Activated CD8-positive, alpha-beta T cell treated with anti-CD3 and anti-CD28 coated beads for 36 hours (primary cell): Measurements from ENCODE around the gene FRMD1. TPM values are rescaled to one million over a fixed set of nuclear protein-coding genes. Genes with fewer than 3 reads are reported as not detected.

Experiments used
- ATAC-seq: fragments of 200-7000 bp; cut with Tn5 transposase; one replicate; pipeline ENCODE4 v1.10.0; 2021; ENCODE audit warnings: mild to moderate bottlenecking, moderate library complexity
- CTCF ChIA-PET: fragments of 350-600 bp; sonication (Branson Sonifier 250); formaldehyde crosslinking; loops from one replicate; lab custom pipeline; 2021; ENCODE audit warnings: antibody characterized with exemption; lab: Charles Lee
- POLR2A ChIA-PET: fragments of 350-600 bp; sonication (Branson Sonifier 250); formaldehyde crosslinking; loops from one replicate; lab custom pipeline; 2021; ENCODE audit warnings: antibody characterized with exemption; lab: Charles Lee
- DNase-seq: peaks from one replicate; pipeline ENCODE4 v3.0.0-alpha.2; 2020
- H3K27ac Mint-ChIP-seq: one replicate; pipeline ENCODE4 v1.8.0; 2021; ENCODE audit warnings: mild to moderate bottlenecking, mixed read lengths
- H3K27me3 Mint-ChIP-seq: one replicate; pipeline ENCODE4 v1.8.0; 2021; ENCODE audit warnings: mixed read lengths
- H3K36me3 Mint-ChIP-seq: one replicate; pipeline ENCODE4 v1.8.0; 2021; ENCODE audit warnings: low read depth, mixed read lengths
- H3K4me1 Mint-ChIP-seq: one replicate; pipeline ENCODE4 v1.8.0; 2021; ENCODE audit warnings: low read depth, mixed read lengths
- H3K4me3 Mint-ChIP-seq: one replicate; pipeline ENCODE4 v1.8.0; 2021; ENCODE audit warnings: mild to moderate bottlenecking, moderate library complexity, mixed read lengths
- H3K9me3 Mint-ChIP-seq: one replicate; pipeline ENCODE4 v1.8.0; 2021; ENCODE audit warnings: mixed read lengths
- intact Hi-C: fragments of 100-400 bp; cut with micrococcal nuclease; formaldehyde crosslinking; loops from one replicate; pipeline ENCODE4 v1.10.0; 2022
- total RNA-seq, 2 experiments: library from RNA; stranded (reverse); gene quantifications; one replicate each; pipeline ENCODE4 v1.2.3, GENCODE V29; 2021
- TF ChIP-seq, protein P1 (sequence below): fragments of 200-600 bp; IDR thresholded peaks from one replicate; pipeline ENCODE4 v1.8.0; 2022; ENCODE audit warnings: antibody characterized with exemption, mild to moderate bottlenecking

Gene FRMD1
- total RNA-seq, 2 experiments from 2014 or later = not detected

DNA sequence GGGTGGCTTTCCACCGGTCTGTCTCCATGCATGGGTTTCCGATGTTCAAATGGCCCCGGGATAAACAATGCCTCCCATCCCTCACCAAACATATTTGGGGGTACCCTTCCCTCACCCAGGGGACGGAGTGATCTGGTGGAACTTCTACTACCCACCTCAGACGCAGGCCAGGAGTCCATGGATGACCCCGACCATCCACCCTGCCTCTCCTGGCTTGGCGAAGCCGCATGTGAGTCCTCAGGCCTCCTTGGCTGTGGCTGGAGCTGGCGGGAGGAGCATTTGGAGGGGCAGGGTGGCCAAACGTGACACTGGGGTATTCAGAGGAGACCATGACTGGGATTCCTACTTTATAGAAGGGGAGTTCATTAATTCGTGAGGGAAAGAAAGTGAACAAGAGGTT, 45.9 kb upstream of the FRMD1 start:
- POLR2A ChIA-PET = no interaction called here
- no peaks in the 10 kb centered on the region for H3K36me3 Mint-ChIP-seq
- CTCF ChIA-PET = no interaction called here
- no peaks in the 10 kb centered on the region for H3K9me3 Mint-ChIP-seq
- no peak for ATAC-seq
- DNase-seq = no peak
- peaks cover 2% of the 10 kb centered on the region for H3K4me1 Mint-ChIP-seq
- intact Hi-C loops = no loop called here
- no peak overlapping the region for H3K4me3 Mint-ChIP-seq
- TF ChIP-seq, protein P1, sequence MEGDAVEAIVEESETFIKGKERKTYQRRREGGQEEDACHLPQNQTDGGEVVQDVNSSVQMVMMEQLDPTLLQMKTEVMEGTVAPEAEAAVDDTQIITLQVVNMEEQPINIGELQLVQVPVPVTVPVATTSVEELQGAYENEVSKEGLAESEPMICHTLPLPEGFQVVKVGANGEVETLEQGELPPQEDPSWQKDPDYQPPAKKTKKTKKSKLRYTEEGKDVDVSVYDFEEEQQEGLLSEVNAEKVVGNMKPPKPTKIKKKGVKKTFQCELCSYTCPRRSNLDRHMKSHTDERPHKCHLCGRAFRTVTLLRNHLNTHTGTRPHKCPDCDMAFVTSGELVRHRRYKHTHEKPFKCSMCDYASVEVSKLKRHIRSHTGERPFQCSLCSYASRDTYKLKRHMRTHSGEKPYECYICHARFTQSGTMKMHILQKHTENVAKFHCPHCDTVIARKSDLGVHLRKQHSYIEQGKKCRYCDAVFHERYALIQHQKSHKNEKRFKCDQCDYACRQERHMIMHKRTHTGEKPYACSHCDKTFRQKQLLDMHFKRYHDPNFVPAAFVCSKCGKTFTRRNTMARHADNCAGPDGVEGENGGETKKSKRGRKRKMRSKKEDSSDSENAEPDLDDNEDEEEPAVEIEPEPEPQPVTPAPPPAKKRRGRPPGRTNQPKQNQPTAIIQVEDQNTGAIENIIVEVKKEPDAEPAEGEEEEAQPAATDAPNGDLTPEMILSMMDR = no peak
- H3K27ac Mint-ChIP-seq = no peak overlapping the region
- H3K27me3 Mint-ChIP-seq = no peaks in the 10 kb centered on the region

DNA sequence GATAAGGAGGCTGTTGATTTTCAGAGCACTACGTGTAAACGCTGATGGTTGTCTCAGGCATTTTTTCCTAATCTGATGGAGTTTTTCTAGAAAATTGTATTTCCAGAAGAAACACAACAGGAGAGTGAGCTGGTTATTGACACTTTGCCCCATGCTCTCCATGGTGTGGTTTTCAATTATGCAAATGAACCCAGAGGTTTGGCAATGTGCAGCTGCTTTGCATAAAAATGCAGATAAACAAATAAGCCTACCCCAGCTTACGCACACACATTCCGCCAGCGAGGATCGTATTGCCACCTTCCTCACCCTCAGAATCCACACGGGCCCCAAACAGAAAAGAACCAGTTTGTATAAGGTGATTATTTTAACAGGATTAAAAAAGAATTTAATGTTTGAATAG, 45.1 kb upstream of the FRMD1 start:
- no peak overlapping the region for H3K4me3 Mint-ChIP-seq
- peaks cover 2% of the 10 kb centered on the region for H3K4me1 Mint-ChIP-seq
- no peak for ATAC-seq
- H3K27ac Mint-ChIP-seq = no peak overlapping the region
- intact Hi-C loops = no loop called here
- ChIA-PET POLR2A (no interaction called here), CTCF (no interaction called here)
- TF ChIP-seq, protein P1 = no peak
- no peaks in the 10 kb centered on the region for H3K9me3 Mint-ChIP-seq
- H3K27me3 Mint-ChIP-seq = no peaks in the 10 kb centered on the region
- H3K36me3 Mint-ChIP-seq = no peaks in the 10 kb centered on the region
- no peak for DNase-seq

DNA sequence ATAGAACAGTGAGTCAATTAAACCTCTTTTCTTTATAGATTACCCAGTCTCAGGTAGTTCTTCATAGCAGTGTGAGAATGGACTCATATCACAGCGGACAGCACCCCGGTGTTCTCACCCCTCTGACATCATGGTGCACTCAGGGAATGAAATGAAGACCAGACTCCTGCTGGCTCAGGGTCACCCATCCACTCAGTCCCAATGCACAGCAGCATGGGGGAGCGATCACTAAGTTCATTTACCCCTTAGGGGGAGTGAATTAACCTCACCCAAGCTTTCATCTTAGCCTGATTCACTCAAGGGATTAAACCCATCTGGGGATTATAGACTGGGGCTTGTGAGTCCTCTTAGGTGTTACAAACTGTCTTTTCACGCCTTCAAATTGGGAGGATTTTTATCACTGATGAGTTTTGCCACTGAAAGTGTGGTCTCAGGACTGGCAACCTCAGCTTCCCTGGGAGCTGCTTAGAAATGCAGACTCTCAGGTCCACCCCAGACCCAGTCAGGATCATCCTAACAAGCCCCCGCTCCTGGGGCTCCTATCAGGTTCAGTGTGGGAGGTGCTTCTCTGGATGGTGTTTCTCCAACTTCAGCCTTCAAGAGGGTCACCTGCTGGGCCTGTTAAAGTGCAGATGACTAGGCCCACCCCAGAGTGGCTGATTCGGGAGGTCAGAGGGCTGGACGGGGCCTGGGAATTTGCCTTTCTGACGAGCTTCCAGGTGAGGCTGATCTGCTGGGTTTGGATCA, 44.3 kb upstream of the FRMD1 start:
- DNase-seq (no peak), ATAC-seq (no peak)
- no peaks in the 10 kb centered on the region for H3K9me3 Mint-ChIP-seq
- no peak overlapping the region for H3K4me3 Mint-ChIP-seq
- peaks cover 2% of the 10 kb centered on the region for H3K4me1 Mint-ChIP-seq
- CTCF ChIA-PET = no interaction called here
- POLR2A ChIA-PET = no interaction called here
- H3K27me3 Mint-ChIP-seq = no peaks in the 10 kb centered on the region
- no peaks in the 10 kb centered on the region for H3K36me3 Mint-ChIP-seq
- H3K27ac Mint-ChIP-seq = no peak overlapping the region
- intact Hi-C loops = no loop called here
- TF ChIP-seq, protein P1 = no peak

DNA sequence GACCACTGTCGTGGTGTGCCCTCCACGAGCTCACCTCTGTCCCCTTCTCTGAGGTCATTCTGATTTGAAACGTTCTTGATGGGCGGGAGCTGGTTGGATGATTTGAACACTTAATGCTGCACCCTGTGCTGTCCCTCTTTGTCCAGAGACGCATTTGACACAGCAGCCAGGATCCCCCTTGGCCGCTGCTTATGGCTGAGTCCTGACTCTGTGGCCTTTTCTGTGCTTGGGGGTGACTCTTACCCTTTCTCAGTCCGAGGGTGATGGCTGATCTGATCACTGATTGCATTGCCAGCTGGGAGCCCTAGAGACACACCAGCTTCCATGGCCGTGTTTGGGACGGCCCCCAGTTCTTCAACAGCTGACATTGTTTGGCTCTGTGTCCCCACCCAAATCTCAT, 43.5 kb upstream of the FRMD1 start:
- H3K9me3 Mint-ChIP-seq = no peaks in the 10 kb centered on the region
- POLR2A ChIA-PET = no interaction called here
- TF ChIP-seq, protein P1 = no peak

DNA sequence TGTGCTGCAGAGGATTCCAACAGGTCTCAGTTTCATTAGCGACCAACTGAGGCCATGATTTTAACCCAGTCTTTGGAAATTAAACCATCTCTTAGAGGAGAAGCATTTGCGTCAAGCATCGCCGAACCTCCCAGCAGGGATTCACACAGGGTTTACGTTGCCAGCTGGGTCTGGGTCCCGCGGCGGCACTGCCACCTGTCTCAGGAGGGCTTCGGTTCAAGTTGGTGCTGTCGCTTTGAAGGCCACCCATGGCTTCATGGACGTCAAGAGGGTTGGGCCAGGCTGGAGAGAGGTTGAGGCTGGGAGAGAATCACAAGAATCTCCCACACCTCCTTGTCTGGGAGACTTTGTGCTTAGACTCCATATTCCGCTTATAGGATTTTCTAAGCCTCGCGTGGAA, 43.0 kb upstream of the FRMD1 start:
- no peaks in the 10 kb centered on the region for H3K36me3 Mint-ChIP-seq
- intact Hi-C loops = no loop called here
- no peaks in the 10 kb centered on the region for H3K9me3 Mint-ChIP-seq
- POLR2A ChIA-PET = no interaction called here
- CTCF ChIA-PET = no interaction called here
- no peak overlapping the region for H3K27ac Mint-ChIP-seq
- no peaks in the 10 kb centered on the region for H3K27me3 Mint-ChIP-seq
- DNase-seq (no peak), ATAC-seq (no peak)
- TF ChIP-seq, protein P1 = no peak
- peaks cover 2% of the 10 kb centered on the region for H3K4me1 Mint-ChIP-seq
- no peak overlapping the region for H3K4me3 Mint-ChIP-seq

More for the DNA sequence above, 43.5 kb upstream of the FRMD1 start:
- ATAC-seq (no peak), DNase-seq (no peak)
- H3K27ac Mint-ChIP-seq = no peak overlapping the region
- H3K4me1 Mint-ChIP-seq = peaks cover 2% of the 10 kb centered on the region
- CTCF ChIA-PET = no interaction called here
- H3K36me3 Mint-ChIP-seq = no peaks in the 10 kb centered on the region
- no peak overlapping the region for H3K4me3 Mint-ChIP-seq
- intact Hi-C loops = no loop called here
- no peaks in the 10 kb centered on the region for H3K27me3 Mint-ChIP-seq
